Stomach smooth muscle (tissue), 2 donors: Measurements from ENCODE around the gene WNT9A.

Source experiments
- H3K27ac ChIP-seq: one replicate; pipeline ENCODE4 v1.7.0; 2013; ENCODE audit warnings: mild to moderate bottlenecking, low read length, inconsistent platforms
- H3K27me3 ChIP-seq, 2 donors: one replicate each; pipeline ENCODE4 v1.7.0; 2013; ENCODE audit warnings: low read length in 2 of 2; ENCODE audit not compliant: insufficient read depth in 2 of 2, control insufficient read depth in 1 of 2
- H3K36me3 ChIP-seq, 2 donors: one replicate each; pipeline ENCODE4 v1.7.0; 2013; ENCODE audit warnings: low read length in 2 of 2; ENCODE audit not compliant: control insufficient read depth in 2 of 2, insufficient read depth in 2 of 2
- H3K4me1 ChIP-seq: one replicate; pipeline ENCODE4 v1.7.0; 2013; ENCODE audit warnings: low read length; ENCODE audit not compliant: control insufficient read depth, insufficient read depth
- H3K4me3 ChIP-seq, 2 donors: one replicate each; pipeline ENCODE4 v1.7.0; 2013; ENCODE audit warnings: low read length in 2 of 2
- H3K9ac ChIP-seq, 2 donors: one replicate each; pipeline ENCODE4 v1.7.0; 2013; ENCODE audit warnings: low read length in 2 of 2, mild to moderate bottlenecking in 1 of 2
- H3K9me3 ChIP-seq, 2 donors: one replicate each; pipeline ENCODE4 v1.7.0; 2013; ENCODE audit warnings: low read length in 2 of 2; ENCODE audit not compliant: control insufficient read depth in 2 of 2
- donor health status: healthy.
- donor health status: Pancreatic carcinoma.

WNT9A gene

DNA sequence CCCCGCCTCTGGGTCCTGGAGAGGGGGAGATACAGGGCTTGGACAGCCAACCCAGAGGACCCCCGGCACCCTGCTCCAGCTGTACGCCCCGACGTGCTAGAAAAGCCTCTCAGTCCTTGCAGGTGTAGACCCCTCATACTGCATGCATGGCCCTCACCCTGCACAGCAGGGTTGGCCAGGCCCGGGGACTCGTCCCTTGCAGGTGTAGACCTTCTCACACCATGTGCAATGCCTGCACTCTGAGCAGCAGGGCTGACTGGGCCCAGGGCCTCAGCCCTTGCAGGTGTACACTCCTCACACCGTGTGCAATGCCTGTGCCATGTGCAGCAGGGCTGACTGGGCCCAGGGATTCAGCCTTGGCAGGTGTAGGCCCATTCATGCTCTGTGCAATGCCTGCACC is 26.8 kb downstream of the WNT9A start:
- H3K27ac ChIP-seq, result no peak overlapping the region
- no peaks in the 10 kb centered on the region for H3K27me3 ChIP-seq
- peaks cover 9% of the 10 kb centered on the region for H3K4me1 ChIP-seq
- H3K4me3 ChIP-seq, result no peak overlapping the region
- peaks cover 14 to 18% of the 10 kb centered on the region in 2 donors for H3K36me3 ChIP-seq
- H3K9ac ChIP-seq, result no peak overlapping the region
- H3K9me3 ChIP-seq, result no peaks in the 10 kb centered on the region

DNA sequence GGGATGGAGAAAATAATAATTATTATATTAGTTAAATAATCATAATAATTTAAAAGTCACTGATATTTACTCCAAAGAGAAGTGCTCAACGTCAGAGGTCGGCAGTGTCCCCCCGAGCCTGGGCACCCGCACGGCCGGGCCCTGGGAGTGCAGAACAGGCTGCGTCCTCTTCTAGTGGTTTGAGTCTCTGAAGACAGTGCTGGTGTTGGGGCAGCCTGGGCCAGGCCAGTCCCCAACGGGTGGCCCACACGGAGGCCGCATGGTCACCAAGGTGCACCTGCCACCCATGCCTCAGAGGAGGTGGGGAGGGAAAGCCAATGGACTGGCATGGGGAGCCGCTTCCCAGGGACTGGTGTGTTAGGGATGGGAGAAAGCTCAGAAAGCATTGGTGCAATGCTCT is 27.3 kb downstream of the WNT9A start:
- no peak overlapping the region for H3K9ac ChIP-seq
- peaks cover 14 to 18% of the 10 kb centered on the region in 2 donors for H3K36me3 ChIP-seq
- no peak overlapping the region for H3K4me3 ChIP-seq
- peaks cover 9% of the 10 kb centered on the region for H3K4me1 ChIP-seq
- no peak overlapping the region for H3K27ac ChIP-seq
- H3K27me3 ChIP-seq, result no peaks in the 10 kb centered on the region
- H3K9me3 ChIP-seq, result no peaks in the 10 kb centered on the region

DNA sequence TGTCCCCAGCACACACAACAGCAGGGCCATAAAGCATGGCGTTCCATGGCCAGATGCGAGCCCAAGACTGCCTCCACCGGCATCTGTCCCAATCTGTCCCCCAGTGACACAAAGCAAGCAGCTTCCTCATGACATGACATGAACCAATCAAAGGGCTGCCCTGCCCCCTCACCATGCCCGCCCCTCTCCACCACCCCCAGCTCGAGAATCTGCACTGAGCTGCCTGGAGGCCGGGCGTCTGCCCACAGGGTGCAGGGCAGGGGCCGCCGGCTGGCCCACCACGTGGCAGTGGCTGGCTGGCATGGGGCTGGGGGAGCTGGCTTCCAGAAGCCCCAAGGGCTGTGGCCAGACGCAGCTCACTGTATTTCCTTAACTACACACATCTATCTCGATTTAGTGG is 27.8 kb downstream of the WNT9A start:
- H3K4me1 ChIP-seq, result peaks cover 8% of the 10 kb centered on the region
- H3K9ac ChIP-seq, result no peak overlapping the region
- no peak overlapping the region for H3K27ac ChIP-seq
- H3K9me3 ChIP-seq, result no peaks in the 10 kb centered on the region
- no peaks in the 10 kb centered on the region for H3K27me3 ChIP-seq
- peaks cover 14 to 18% of the 10 kb centered on the region in 2 donors for H3K36me3 ChIP-seq
- H3K4me3 ChIP-seq, result no peak overlapping the region

DNA sequence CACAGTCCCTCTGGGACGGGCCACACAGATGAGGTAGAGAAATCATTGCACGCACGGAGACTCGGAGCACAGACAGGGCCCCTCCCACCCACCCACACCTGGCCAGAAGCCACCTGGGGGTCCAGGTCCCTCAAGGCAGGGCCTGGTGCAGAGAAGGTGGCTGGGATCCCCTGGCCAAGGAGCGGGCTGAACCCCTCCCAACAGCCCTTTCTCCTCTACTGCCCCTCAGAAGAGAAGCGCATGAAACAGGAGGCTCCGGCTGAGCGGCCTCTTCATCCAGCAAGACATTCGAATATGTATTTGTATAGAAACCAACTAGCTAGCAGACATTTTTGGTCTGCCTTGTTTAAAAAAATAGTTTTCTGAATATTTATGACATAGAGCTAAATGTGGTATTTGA is 29.0 kb downstream of the WNT9A start:
- H3K4me1 ChIP-seq, result peaks cover 12% of the 10 kb centered on the region
- peaks cover 14 to 18% of the 10 kb centered on the region in 2 donors for H3K36me3 ChIP-seq
- H3K27me3 ChIP-seq, result no peaks in the 10 kb centered on the region
- H3K27ac ChIP-seq, result no peak overlapping the region
- no peaks in the 10 kb centered on the region for H3K9me3 ChIP-seq
- H3K9ac ChIP-seq, result no peak overlapping the region
- no peak overlapping the region for H3K4me3 ChIP-seq

DNA sequence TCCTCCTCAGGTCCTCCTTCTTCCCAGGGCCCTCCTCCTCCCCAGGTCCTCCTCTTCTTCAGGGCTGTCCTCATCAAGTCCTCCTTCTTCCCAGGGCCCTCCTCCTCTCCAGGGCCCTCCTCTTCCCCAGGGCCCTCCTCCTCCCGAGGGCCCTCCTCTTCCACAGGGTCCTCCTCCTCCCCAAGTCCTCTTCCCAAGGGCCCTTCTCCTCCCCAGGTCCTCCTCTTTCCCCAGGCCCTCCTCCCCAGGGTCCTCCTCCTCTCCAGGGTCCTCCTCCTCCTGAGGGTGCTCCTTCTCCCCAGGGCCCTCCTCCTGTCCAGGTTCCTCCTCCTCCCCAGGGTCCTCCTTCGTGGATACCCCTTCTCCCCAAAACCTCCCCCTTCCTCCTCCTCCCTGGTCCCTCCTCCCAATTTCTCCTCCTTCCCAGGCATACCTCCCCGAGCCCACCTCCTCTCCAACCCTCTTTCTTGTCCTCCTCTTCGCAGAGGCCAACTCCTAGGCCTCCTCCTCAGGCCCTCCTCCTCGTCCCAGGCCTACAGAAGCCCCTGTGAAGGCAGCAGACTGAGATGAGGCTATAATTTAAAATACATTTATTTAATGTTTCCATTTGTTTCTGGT is 29.5 kb downstream of the WNT9A start:
- H3K4me1 ChIP-seq, result peaks cover 14% of the 10 kb centered on the region
- peaks cover 14 to 17% of the 10 kb centered on the region in 2 donors for H3K36me3 ChIP-seq
- no peak overlapping the region for H3K9ac ChIP-seq
- H3K4me3 ChIP-seq, result no peak overlapping the region
- H3K27ac ChIP-seq, result no peak overlapping the region
- no peaks in the 10 kb centered on the region for H3K9me3 ChIP-seq
- H3K27me3 ChIP-seq, result no peaks in the 10 kb centered on the region

DNA sequence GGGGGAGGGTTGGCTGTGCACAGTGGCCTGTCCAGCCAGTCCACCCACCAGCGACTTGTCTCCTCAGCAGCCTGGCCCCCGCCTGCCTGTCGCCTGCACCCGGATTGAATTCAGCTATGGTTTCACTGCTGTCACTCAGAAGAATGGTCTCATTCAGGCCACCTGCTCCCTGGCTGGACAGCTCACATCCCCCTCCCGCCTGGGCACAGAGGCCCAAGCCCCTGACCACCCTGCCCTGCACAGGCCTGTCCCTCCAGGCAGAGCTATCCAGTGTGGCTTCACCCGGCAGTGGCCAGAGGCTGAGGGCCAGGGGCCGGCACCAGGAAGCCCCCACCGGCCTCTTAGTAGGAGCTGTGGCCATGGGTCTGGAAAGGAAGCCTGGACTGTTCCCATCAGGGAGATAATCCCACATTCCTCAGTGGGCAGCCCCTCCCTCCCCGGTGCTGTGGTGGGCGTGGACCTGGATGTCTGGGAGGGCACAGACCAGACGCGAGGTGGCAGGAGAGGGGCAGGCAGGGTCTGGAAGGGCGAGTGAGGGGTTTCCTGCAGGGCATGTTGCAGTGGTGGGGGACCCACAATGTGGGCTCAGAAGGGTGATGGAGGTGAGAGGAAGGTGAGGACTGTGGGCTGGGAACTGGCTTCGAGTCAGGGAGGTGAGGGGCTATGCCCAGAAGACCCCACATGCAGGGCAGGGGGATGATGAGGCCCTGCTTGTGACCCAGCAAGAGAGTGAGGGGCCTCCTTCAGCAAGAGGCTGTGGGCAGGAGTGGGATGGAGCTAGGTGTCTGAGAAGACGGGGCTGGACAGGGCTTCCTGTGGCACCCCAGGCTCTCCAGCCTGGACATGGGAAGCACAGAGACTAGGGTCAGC is 30.4 kb downstream of the WNT9A start:
- peaks cover 14 to 16% of the 10 kb centered on the region in 2 donors for H3K36me3 ChIP-seq

DNA sequence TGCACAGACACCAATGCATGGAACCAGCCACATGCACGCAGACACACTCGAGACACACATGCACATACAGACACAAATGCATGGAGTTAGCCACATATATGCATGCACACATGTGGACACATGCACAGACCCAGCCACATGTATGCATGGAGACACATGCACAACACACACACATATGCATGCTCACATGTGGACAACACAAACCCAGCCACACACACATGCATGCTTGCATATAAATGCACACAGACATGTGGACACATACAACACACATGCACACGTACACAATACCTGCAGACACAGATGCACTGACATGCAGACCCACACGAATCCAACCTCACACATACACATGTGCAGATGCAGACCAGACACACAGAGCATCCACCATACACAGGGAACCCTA is 31.1 kb downstream of the WNT9A start:
- Histone ChIP-seq H3K4me3 (no peak overlapping the region), H3K4me1 (peaks cover 14% of the 10 kb centered on the region), H3K9ac (no peak overlapping the region), H3K27ac (no peak overlapping the region), H3K27me3 (no peaks in the 10 kb centered on the region), H3K36me3 (peaks cover 11 to 14% of the 10 kb centered on the region in 2 donors), H3K9me3 (no peaks in the 10 kb centered on the region)

More for the DNA sequence above, 30.4 kb downstream of the WNT9A start:
- Histone ChIP-seq H3K27ac (no peak overlapping the region), H3K4me3 (no peak overlapping the region), H3K4me1 (peaks cover 14% of the 10 kb centered on the region), H3K9me3 (no peaks in the 10 kb centered on the region), H3K9ac (no peak overlapping the region), H3K27me3 (no peaks in the 10 kb centered on the region)

DNA sequence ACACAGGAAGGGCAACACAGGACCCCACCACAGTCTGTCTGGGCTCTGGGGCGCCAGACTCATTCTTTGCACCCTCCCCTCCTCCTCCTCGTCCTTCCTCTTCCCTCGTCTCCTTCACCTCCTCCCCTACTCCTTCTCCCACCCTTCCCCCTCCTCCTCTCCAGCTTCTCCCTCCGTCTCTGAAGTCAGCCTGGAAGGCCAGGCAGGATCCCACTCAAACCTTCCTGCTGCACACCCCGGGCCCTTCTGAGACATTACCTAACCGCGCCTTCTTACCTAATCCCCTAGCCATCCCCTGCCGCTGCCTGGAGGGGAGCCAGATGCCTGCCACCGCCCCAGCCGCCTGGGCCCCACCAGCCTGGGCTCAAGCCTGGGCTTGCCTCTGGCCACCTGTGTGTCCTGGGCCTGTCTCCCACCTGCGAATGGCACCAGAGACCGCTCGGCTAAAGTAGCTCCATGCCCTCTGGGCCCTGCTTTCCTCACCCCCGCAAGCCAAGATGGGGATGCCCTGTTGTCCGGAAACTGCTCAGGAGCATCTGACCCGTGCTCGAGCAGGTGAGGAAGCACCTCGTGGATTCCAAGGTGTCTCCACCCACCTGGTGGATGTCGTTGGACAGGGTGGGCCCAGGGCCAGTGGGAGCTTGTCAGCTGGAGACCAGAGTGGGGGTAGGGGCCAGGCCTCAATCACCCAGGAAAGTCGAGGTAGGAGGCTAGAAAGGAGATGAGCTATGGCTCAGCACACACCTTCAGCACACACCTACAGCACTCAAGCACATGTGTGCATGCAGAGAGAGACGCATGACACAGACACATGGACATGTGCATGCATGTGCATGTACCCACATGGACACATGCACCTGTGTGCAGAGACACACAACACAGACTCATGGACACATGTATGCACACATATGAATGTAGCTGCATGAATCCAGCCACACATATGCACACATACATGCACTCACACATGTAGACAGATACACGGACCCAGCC is 31.9 kb downstream of the WNT9A start:
- no peaks in the 10 kb centered on the region for H3K27me3 ChIP-seq
- H3K36me3 ChIP-seq, result peaks cover 5 to 6% of the 10 kb centered on the region in 2 donors
- no peaks in the 10 kb centered on the region for H3K9me3 ChIP-seq
- peaks cover 16% of the 10 kb centered on the region for H3K4me1 ChIP-seq
- no peak overlapping the region for H3K27ac ChIP-seq
- no peak overlapping the region for H3K9ac ChIP-seq
- no peak overlapping the region for H3K4me3 ChIP-seq

DNA sequence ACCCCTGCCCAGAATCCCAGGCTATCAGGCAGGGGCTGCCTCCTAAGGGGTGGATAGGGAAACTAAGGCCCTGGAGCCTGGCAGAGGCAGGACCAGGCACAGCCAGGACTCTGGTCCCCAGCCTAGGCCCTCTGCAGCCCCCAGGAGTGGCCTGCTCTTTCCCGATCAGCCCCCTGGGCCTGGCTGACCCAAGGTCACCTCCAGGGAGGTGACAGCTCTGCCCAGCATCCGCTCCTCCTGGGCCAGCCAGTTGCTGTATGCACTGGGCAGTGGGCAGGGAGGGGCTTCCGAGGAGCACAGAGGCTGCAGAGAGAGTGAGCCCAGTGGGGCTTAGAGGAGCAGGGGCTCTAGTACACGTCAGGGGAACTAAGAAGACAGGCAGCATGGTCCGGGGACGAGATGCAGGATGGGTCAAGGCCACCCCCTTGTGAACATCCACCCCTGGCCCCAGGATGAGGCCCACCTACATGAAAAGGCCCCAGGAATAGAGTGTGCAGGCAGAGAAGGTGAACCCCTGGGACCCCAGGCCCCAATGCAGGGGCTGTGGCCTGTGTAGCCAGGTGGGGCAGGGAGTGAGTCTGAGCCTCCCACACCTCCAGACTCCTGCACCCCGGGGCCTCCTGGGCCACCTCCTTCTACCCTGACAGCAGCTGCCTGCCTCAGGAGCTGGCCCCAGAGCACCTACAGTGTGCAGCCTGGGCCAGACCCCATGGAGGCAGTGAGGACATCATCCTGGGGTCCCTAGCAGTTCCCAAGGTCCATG is 32.8 kb downstream of the WNT9A start:
- H3K4me3 ChIP-seq, result no peak overlapping the region
- H3K36me3 ChIP-seq, result peaks cover 0 to 4% of the 10 kb centered on the region in 2 donors
- H3K9ac ChIP-seq, result no peak overlapping the region
- H3K9me3 ChIP-seq, result no peaks in the 10 kb centered on the region
- H3K4me1 ChIP-seq, result peaks cover 24% of the 10 kb centered on the region
- H3K27ac ChIP-seq, result no peak overlapping the region
- no peaks in the 10 kb centered on the region for H3K27me3 ChIP-seq
